Smooth muscle cell of trachea (primary cell): ENCODE measurements around the gene DNAJC17. TPM values are rescaled to one million over a fixed set of nuclear protein-coding genes. Genes with fewer than 3 reads are reported as not detected.

ENCODE experiments used
- total RNA-seq: library from RNA; depleted of rRNA; stranded (reverse); fragments of >200 nt; gene quantifications from 2 replicates; pipeline ENCODE4 v1.2.1, GENCODE V29; 2014

The DNAJC17 gene
- 19.5 and 27.1 TPM in 2 replicates for total RNA-seq

GRCh38 chr15:40807028-40807887 lies at the start of gene DNAJC17, which contains the start of gene ZFYVE19:
DNAJC17 (minus strand) TSS chr15:40807473; CDS start chr15:40807446, 27 bp downstream.
ZFYVE19 (plus strand) TSS chr15:40807089; CDS start chr15:40807590, 501 bp downstream.

GRCh38 chr15:40843885-40844695 lies 36.8 kb upstream of the DNAJC17 start, which contains the start of gene SPINT1:
SPINT1 (plus strand) TSS chr15:40844048; CDS start chr15:40844555, 507 bp downstream.

GRCh38 chr15:40828447-40829036 lies 21.3 kb upstream of the DNAJC17 start, which contains the start of gene PPP1R14D:
PPP1R14D (minus strand) TSS chr15:40828708; CDS start chr15:40828641, 67 bp downstream.

GRCh38 chr15:40769274-40770146 lies 37.8 kb downstream of the DNAJC17 start, which contains the start of gene C15orf62:
C15orf62 (plus strand) TSS chr15:40769980; CDS start chr15:40770496, 516 bp downstream.

GRCh38 chr15:40763801-40764628 lies 43.3 kb downstream of the DNAJC17 start, which contains the start of gene GCHFR:
GCHFR (plus strand) TSS chr15:40764068; CDS start chr15:40764181, 113 bp downstream.

GRCh38 chr15:40754883-40755811 lies 52.1 kb downstream of the DNAJC17 start, which contains the start of gene RMDN3:
RMDN3 (minus strand) TSS chr15:40755254; CDS start chr15:40754783, 471 bp downstream.

Other genes starting within 250 kb of the DNAJC17 start
- 23.7 and 50.4 TPM in 2 replicates for gene CCDC32, start 242.4 kb downstream of the DNAJC17 start, total RNA-seq
- gene RPUSD2, start 238.2 kb downstream of the DNAJC17 start, total RNA-seq: 12.6 and 13.2 TPM in 2 replicates
- gene KNL1, start 213.2 kb downstream of the DNAJC17 start, total RNA-seq: 1.2 and 28.2 TPM in 2 replicates
- gene RAD51, start 112.3 kb downstream of the DNAJC17 start, total RNA-seq: 1.3 and 4.1 TPM in 2 replicates
- gene RMDN3, start 52.2 kb downstream of the DNAJC17 start, total RNA-seq: 16.0 and 17.5 TPM in 2 replicates
- gene GCHFR, start 43.4 kb downstream of the DNAJC17 start, total RNA-seq: 2.0 and 2.2 TPM in 2 replicates
- gene C15orf62, start 37.5 kb downstream of the DNAJC17 start, total RNA-seq: 0.15 TPM in 1 of 2 replicates, not detected in the other
- 19.0 and 25.3 TPM in 2 replicates for gene ZFYVE19, start 384 bp downstream of the DNAJC17 start, total RNA-seq
- not detected in 2 replicates for gene PPP1R14D, start 21.2 kb upstream of the DNAJC17 start, total RNA-seq
- 0.15 and 0.17 TPM in 2 replicates for gene SPINT1, start 36.6 kb upstream of the DNAJC17 start, total RNA-seq
- gene RHOV, start 66.8 kb upstream of the DNAJC17 start, total RNA-seq: not detected in 2 replicates
- 45.1 and 86.2 TPM in 2 replicates for gene VPS18, start 87.0 kb upstream of the DNAJC17 start, total RNA-seq
- 0.17 and 0.73 TPM in 2 replicates for gene DLL4, start 121.9 kb upstream of the DNAJC17 start, total RNA-seq
- 9.3 and 16.9 TPM in 2 replicates for gene CHAC1, start 146.0 kb upstream of the DNAJC17 start, total RNA-seq